H1 (cell line): ENCODE data around the gene LRR1. TPM values are rescaled to one million over a fixed set of nuclear protein-coding genes. Genes with fewer than 3 reads are reported as not detected.

ENCODE experiments used
- CTCF ChIA-PET: fragments of 300-600 bp; sonication (Branson Sonifier 250); formaldehyde crosslinking; loops from one replicate; lab custom pipeline; 2021; ENCODE audit not compliant: partially characterized antibody; lab: Charles Lee
- POLR2A ChIA-PET: fragments of 300-600 bp; sonication (Branson Sonifier 250); formaldehyde crosslinking; loops from one replicate; lab custom pipeline; 2021; ENCODE audit warnings: inconsistent platforms; ENCODE audit not compliant: partially characterized antibody; lab: Charles Lee
- DNase-seq, 2 experiments: peaks; one replicate each; pipeline versions ENCODE4 v3.0.0 to v3.0.0-alpha.2; 2010 to 2022; ENCODE audit warnings: low spot score in 2 of 2, low read depth in 1 of 2, mixed read lengths in 1 of 2
- FAIRE-seq: peaks from 2 replicates; lab custom pipeline; 2011; peaks lifted over from hg19 to GRCh38; lab: Jason Lieb, UNC
- H2AFZ ChIP-seq: 2 replicates; pipeline ENCODE4 v1.8.1; 2012; ENCODE audit warnings: low read length, inconsistent platforms
- H2AK5ac ChIP-seq: 2 replicates; pipeline ENCODE4 v1.6.1; 2013; ENCODE audit warnings: low read depth, low read length
- H2BK120ac ChIP-seq: replicated peaks from 2 replicates; pipeline ENCODE3; 2013; ENCODE audit warnings: low read depth, low read length, inconsistent platforms
- H2BK12ac ChIP-seq: 2 replicates; pipeline ENCODE4 v1.6.1; 2013; ENCODE audit warnings: low read depth, low read length
- H2BK15ac ChIP-seq: 2 replicates; pipeline ENCODE4 v1.6.1; 2013; ENCODE audit warnings: low read length
- H2BK20ac ChIP-seq: 2 replicates; pipeline ENCODE4 v1.6.1; 2013; ENCODE audit warnings: low read length
- H2BK5ac ChIP-seq: 2 replicates; pipeline ENCODE4 v1.6.1; 2013; ENCODE audit warnings: low read depth, low read length
- H3K14ac ChIP-seq: 2 replicates; pipeline ENCODE4 v1.6.1; 2013; ENCODE audit warnings: inconsistent platforms; ENCODE audit not compliant: insufficient read length
- H3K18ac ChIP-seq: 2 replicates; pipeline ENCODE4 v1.6.1; 2013; ENCODE audit warnings: low read length; ENCODE audit errors: extremely low read depth
- H3K23ac ChIP-seq: 2 replicates; pipeline ENCODE4 v1.6.1; 2013; ENCODE audit warnings: inconsistent platforms; ENCODE audit not compliant: insufficient read length
- H3K23me2 ChIP-seq: 2 replicates; pipeline ENCODE4 v1.6.1; 2013; ENCODE audit warnings: low read depth, low read length
- H3K27ac ChIP-seq: 2 replicates; pipeline ENCODE4 v1.6.1; 2011; ENCODE audit warnings: low read depth, low read length, inconsistent platforms
- H3K27me3 ChIP-seq, 4 experiments: replicated peaks in 1 of 4; 1 replicate in 1 of 4; 2 replicates in 3 of 4; pipeline versions ENCODE4 v1.6.1 to v1.8.1; 2011 to 2013; ENCODE audit warnings: low read length in 3 of 4, mild to moderate bottlenecking in 3 of 4, inconsistent platforms in 2 of 4, mixed read lengths in 2 of 4, moderate library complexity in 1 of 4; ENCODE audit not compliant: control insufficient read depth in 3 of 4, insufficient read depth in 3 of 4; ENCODE audit errors: extremely low read depth in 1 of 4
- H3K36me3 ChIP-seq, 4 experiments: 2 replicates each; pipeline versions ENCODE4 v1.6.1 to v1.8.1; 2011 to 2013; ENCODE audit warnings: mild to moderate bottlenecking in 4 of 4, low read length in 3 of 4, moderate library complexity in 2 of 4, control low read depth in 1 of 4, inconsistent platforms in 1 of 4; ENCODE audit not compliant: insufficient read depth in 4 of 4, control insufficient read depth in 2 of 4
- H3K4ac ChIP-seq: replicated peaks from 2 replicates; pipeline ENCODE3; 2013; ENCODE audit warnings: low read length, low read depth, mixed read lengths, inconsistent platforms; ENCODE audit not compliant: insufficient read length
- H3K4me1 ChIP-seq, 4 experiments: replicated peaks in 1 of 4; 1 replicate in 1 of 4; 2 replicates in 3 of 4; pipeline versions ENCODE4 v1.6.1 to v1.8.1; 2011 to 2013; ENCODE audit warnings: low read length in 3 of 4, inconsistent platforms in 2 of 4, mixed read lengths in 1 of 4; ENCODE audit not compliant: insufficient read depth in 4 of 4, control insufficient read depth in 3 of 4
- H3K4me2 ChIP-seq, 2 experiments: 2 replicates each; pipeline versions ENCODE4 v1.6.1 to v1.8.1; 2011 to 2013; ENCODE audit warnings: low read depth in 2 of 2, low read length in 2 of 2, control low read depth in 1 of 2, inconsistent platforms in 1 of 2, mild to moderate bottlenecking in 1 of 2; ENCODE audit not compliant: insufficient read depth in 1 of 2
- H3K4me3 ChIP-seq, 4 experiments: fragments of 200-600, 300-600 bp in 1 of 4; sonication (generic), shearing (Covaris generic), sonication (Bioruptor Twin) in 1 of 4; 2 replicates each; pipeline versions ENCODE4 v1.5.1 to v1.8.1; 2011 to 2016; ENCODE audit warnings: low read length in 4 of 4, low read depth in 3 of 4, control low read depth in 2 of 4, inconsistent platforms in 2 of 4, mild to moderate bottlenecking in 2 of 4, mixed read lengths in 1 of 4, moderate library complexity in 1 of 4; ENCODE audit not compliant: insufficient read depth in 2 of 4; ENCODE audit errors: extremely low read depth in 1 of 4
- H3K56ac ChIP-seq: replicated peaks from 2 replicates; pipeline ENCODE3; 2013; ENCODE audit warnings: low read depth, mild to moderate bottlenecking, mixed read lengths, low read length, inconsistent platforms; ENCODE audit not compliant: insufficient read length
- H3K79me1 ChIP-seq: 2 replicates; pipeline ENCODE4 v1.6.1; 2013; ENCODE audit warnings: low read depth, low read length, control low read depth
- H3K79me2 ChIP-seq, 2 experiments: 2 replicates each; pipeline versions ENCODE4 v1.6.1 to v1.8.1; 2012 to 2013; ENCODE audit warnings: low read length in 2 of 2, mild to moderate bottlenecking in 2 of 2, inconsistent platforms in 1 of 2; ENCODE audit not compliant: insufficient read depth in 2 of 2, control insufficient read depth in 1 of 2
- H3K9ac ChIP-seq, 4 experiments: replicated peaks in 1 of 4; 1 replicate in 1 of 4; 2 replicates in 3 of 4; pipeline versions ENCODE4 v1.6.1 to v1.8.1; 2011 to 2013; ENCODE audit warnings: low read depth in 3 of 4, low read length in 3 of 4, control low read depth in 2 of 4, mild to moderate bottlenecking in 2 of 4, moderate library complexity in 2 of 4, inconsistent platforms in 1 of 4; ENCODE audit errors: extremely low read depth in 1 of 4
- H3K9me3 ChIP-seq, 2 experiments: 2 replicates each; pipeline versions ENCODE4 v1.6.1 to v1.8.1; 2012 to 2013; ENCODE audit warnings: mild to moderate bottlenecking in 2 of 2, moderate library complexity in 2 of 2, control low read depth in 1 of 2, inconsistent platforms in 1 of 2, low read depth in 1 of 2, low read length in 1 of 2, mixed read lengths in 1 of 2; ENCODE audit not compliant: insufficient read depth in 2 of 2
- H4K20me1 ChIP-seq, 2 experiments: replicated peaks in 1 of 2; 2 replicates each; pipeline versions ENCODE3 to v1.8.1; 2011 to 2013; ENCODE audit warnings: inconsistent platforms in 2 of 2, low read length in 2 of 2, mild to moderate bottlenecking in 1 of 2; ENCODE audit not compliant: insufficient read depth in 2 of 2, control insufficient read depth in 1 of 2
- H4K5ac ChIP-seq: 2 replicates; pipeline ENCODE4 v1.6.1; 2013; ENCODE audit warnings: low read length, low read depth, mixed read lengths, inconsistent platforms; ENCODE audit not compliant: insufficient read length
- H4K8ac ChIP-seq: 2 replicates; pipeline ENCODE4 v1.8.0; 2013; ENCODE audit warnings: mild to moderate bottlenecking, moderate library complexity, low read length, inconsistent platforms; ENCODE audit not compliant: insufficient read depth; ENCODE audit errors: extremely low read depth
- H4K91ac ChIP-seq: replicated peaks from 2 replicates; pipeline ENCODE3; 2013; ENCODE audit warnings: low read length, mixed read lengths, inconsistent platforms; ENCODE audit not compliant: insufficient read length
- CREB1 ChIP-seq: IDR thresholded peaks from 2 replicates; pipeline ENCODE4 v1.6.1; 2012; ENCODE audit warnings: inconsistent platforms
- CTBP2 ChIP-seq: IDR thresholded peaks from 2 replicates; pipeline ENCODE4 v1.7.0; 2011; ENCODE audit warnings: borderline replicate concordance, mild to moderate bottlenecking, moderate library complexity, mixed read lengths, low read length; ENCODE audit not compliant: insufficient read depth, insufficient read length
- GABPA ChIP-seq: IDR thresholded peaks from 2 replicates; pipeline ENCODE4 v1.6.1; 2011; ENCODE audit warnings: mild to moderate bottlenecking, low read length, moderate library complexity, borderline replicate concordance; ENCODE audit not compliant: insufficient read depth
- KDM1A ChIP-seq: fragments of 200-600, 300-600 bp; sonication (generic); IDR thresholded peaks from 2 replicates; pipeline ENCODE4 v1.7.1; 2016; ENCODE audit warnings: mild to moderate bottlenecking, low read length, borderline replicate concordance
- KDM4A ChIP-seq: IDR thresholded peaks from one replicate; pipeline ENCODE4 v1.7.1; 2012; ENCODE audit warnings: low read depth, mild to moderate bottlenecking, moderate library complexity, low read length, inconsistent platforms; ENCODE audit not compliant: severe bottlenecking
- PHF8 ChIP-seq: fragments of 200-600 bp; sonication (generic); conservative IDR thresholded peaks from 2 replicates; pipeline ENCODE4 v1.7.1; 2012; ENCODE audit warnings: low read depth, mild to moderate bottlenecking, inconsistent platforms, low read length, moderate library complexity
- POU5F1 ChIP-seq: IDR thresholded peaks from 2 replicates; pipeline ENCODE4 v1.6.1; 2011; ENCODE audit warnings: low read depth, mild to moderate bottlenecking, low read length, moderate library complexity
- SAP30 ChIP-seq: fragments of 300-600 bp; sonication (generic); IDR thresholded peaks from 2 replicates; pipeline ENCODE4 v1.7.1; 2012; ENCODE audit warnings: low read length, moderate library complexity, mild to moderate bottlenecking, inconsistent platforms; ENCODE audit not compliant: insufficient read depth, insufficient replicate concordance
- TCF12 ChIP-seq: IDR thresholded peaks from 2 replicates; pipeline ENCODE4 v1.6.1; 2011; ENCODE audit warnings: low read depth, mild to moderate bottlenecking, low read length
- TEAD4 ChIP-seq: IDR thresholded peaks from 2 replicates; pipeline ENCODE4 v1.6.1; 2012; ENCODE audit warnings: low read depth, low read length, inconsistent platforms, mixed read lengths
- YY1 ChIP-seq: IDR thresholded peaks from 2 replicates; pipeline ENCODE4 v1.6.1; 2011; ENCODE audit warnings: low read depth, mild to moderate bottlenecking, low read length
- WGBS, 2 experiments: shearing (Covaris generic) in 1 of 2; methylation state at CpG; one replicate each; pipeline versions ENCODE4 v1.1.6 to v1.1.7; 2013 to 2015; ENCODE audit warnings: low lambda C conversion rate in 2 of 2, mixed read lengths in 2 of 2, inconsistent platforms in 1 of 2, low coverage in 1 of 2, missing lambda C conversion rate in 1 of 2; ENCODE audit not compliant: insufficient replicate concordance in 2 of 2, insufficient coverage in 1 of 2, insufficient read length in 1 of 2; ENCODE audit errors: extremely low coverage in 1 of 2, missing lambda C conversion rate in 1 of 2; 5-methylcytosine and 5-hydroxymethylcytosine counted together
- polyA plus RNA-seq, 7 experiments: library from polyadenylated mRNA; depleted of rRNA in 3 of 7; stranded (reverse) in 5 of 7; unstranded in 2 of 7; fragments of >200 nt in 5 of 7; fragments of 200-250 nt in 2 of 7; gene quantifications; 1 replicate in 5 of 7; 2 replicates in 1 of 7; 4 replicates in 1 of 7; pipeline versions ENCODE4 v1.2.1 to v1.2.3, GENCODE V29; 2011 to 2013; ENCODE audit warnings: missing spikeins in 2 of 7, mixed read lengths in 2 of 7
- total RNA-seq: library from RNA; stranded (reverse); fragmentation: NEBNext Ultra II Directional; extraction: Animal tissue kit (Norgen Biotek cat#: 25700); gene quantifications from 2 replicates; pipeline ENCODE4 v1.2.1, GENCODE V29; 2021
- TF ChIP-seq, protein P1 (sequence below): IDR thresholded peaks from 2 replicates; pipeline ENCODE4 v1.6.1; 2012; ENCODE audit warnings: low read length, inconsistent platforms

The LRR1 gene
- total and polyA plus RNA-seq, 2 of the 8 experiments (the other 6 are each of a cell fraction or from before 2014, with no cell fraction given), result 30.7 to 37.5 TPM

DNA sequence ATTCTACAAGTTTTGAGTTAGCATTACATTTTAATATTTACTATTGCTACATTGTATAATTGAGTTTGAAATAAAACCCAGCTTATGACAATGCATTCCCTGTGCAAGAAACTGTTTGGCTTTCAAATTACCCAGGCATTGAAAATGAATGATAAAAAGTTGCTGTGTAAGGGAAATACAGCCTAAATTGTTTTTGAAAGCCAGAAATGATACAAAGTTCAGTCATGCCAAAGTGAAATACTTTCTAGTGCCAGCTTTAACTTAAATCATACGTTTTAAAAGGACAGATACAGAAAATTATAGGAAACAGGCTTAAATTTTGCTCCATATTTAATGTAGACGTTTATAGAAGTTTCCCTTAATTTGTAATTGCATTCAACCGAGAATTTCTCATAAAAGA is 24.6 kb downstream of the LRR1 start:
- no peaks in the 10 kb centered on the region for H3K9me3 ChIP-seq
- H3K36me3 ChIP-seq, result peaks cover under 1 to 46% (median 10%) of the 10 kb centered on the region in 4 experiments; a peak in 5 of 8 replicates
- H3K56ac ChIP-seq, result no peak overlapping the region
- no peak overlapping the region for H3K27ac ChIP-seq
- H2AK5ac ChIP-seq, result no peak overlapping the region
- no peaks in the 10 kb centered on the region for H3K79me1 ChIP-seq
- H3K4me2 ChIP-seq, result no peak overlapping the region
- no peak overlapping the region for H4K5ac ChIP-seq
- no peaks in the 10 kb centered on the region for H3K27me3 ChIP-seq
- H4K91ac ChIP-seq, result no peak overlapping the region
- no peak overlapping the region for H2BK12ac ChIP-seq
- H4K20me1 ChIP-seq, result peaks cover 1 to 3% of the 10 kb centered on the region in 2 experiments
- no peak overlapping the region for H2BK15ac ChIP-seq
- no peak overlapping the region for H2BK20ac ChIP-seq
- no peak overlapping the region for H2BK5ac ChIP-seq
- H3K23me2 ChIP-seq, result peaks cover 10% of the 10 kb centered on the region
- H3K4me1 ChIP-seq, result peaks cover 1 to 9% (median 3%) of the 10 kb centered on the region in 4 experiments; a peak in 3 of 7 replicates
- POLR2A ChIA-PET, result interaction anchor here (0.6 to 2.5 kb wide), 9 partner anchors 9 to 42 kb away, joined by 3 to 12 read pairs (median 5); partner anchors contain the start of genes DNAAF2 and LRR1
- H3K23ac ChIP-seq, result no peak overlapping the region
- 88% methylated on average over 3 of the region's 3 CpGs; no CpG with 5 or more reads in 1 of the 2 experiments for WGBS, 2 experiments
- H2AFZ ChIP-seq, result no peak overlapping the region
- H4K8ac ChIP-seq, result no peak overlapping the region
- no peak overlapping the region for H3K18ac ChIP-seq
- DNase-seq (no peak), FAIRE-seq (no peak)
- H3K4me3 ChIP-seq, result no peak overlapping the region
- H3K79me2 ChIP-seq, result peaks cover 5 to 53% of the 10 kb centered on the region in 2 experiments; a peak in 3 of 4 replicates
- CTCF ChIA-PET, result interaction anchor here (2.0 kb wide), 1 partner anchor 11 kb away, joined by 6 read pairs; no protein-coding TSS in a partner anchor
- no peak overlapping the region for H3K14ac ChIP-seq
- no peak overlapping the region for H3K4ac ChIP-seq
- H3K9ac ChIP-seq, result no peak overlapping the region
- no peak overlapping the region for H2BK120ac ChIP-seq
- no peak for TF ChIP-seq PHF8
- no peak for TF ChIP-seq KDM4A
- TF ChIP-seq SAP30, result no peak
- no peak for TF ChIP-seq TEAD4
- no peak for TF ChIP-seq POU5F1
- no peak for TF ChIP-seq CTBP2
- TF ChIP-seq YY1, result no peak
- TF ChIP-seq KDM1A, result no peak
- no peak for TF ChIP-seq CREB1
- TF ChIP-seq, protein P1, sequence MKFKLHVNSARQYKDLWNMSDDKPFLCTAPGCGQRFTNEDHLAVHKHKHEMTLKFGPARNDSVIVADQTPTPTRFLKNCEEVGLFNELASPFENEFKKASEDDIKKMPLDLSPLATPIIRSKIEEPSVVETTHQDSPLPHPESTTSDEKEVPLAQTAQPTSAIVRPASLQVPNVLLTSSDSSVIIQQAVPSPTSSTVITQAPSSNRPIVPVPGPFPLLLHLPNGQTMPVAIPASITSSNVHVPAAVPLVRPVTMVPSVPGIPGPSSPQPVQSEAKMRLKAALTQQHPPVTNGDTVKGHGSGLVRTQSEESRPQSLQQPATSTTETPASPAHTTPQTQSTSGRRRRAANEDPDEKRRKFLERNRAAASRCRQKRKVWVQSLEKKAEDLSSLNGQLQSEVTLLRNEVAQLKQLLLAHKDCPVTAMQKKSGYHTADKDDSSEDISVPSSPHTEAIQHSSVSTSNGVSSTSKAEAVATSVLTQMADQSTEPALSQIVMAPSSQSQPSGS, result no peak
- TF ChIP-seq TCF12, result no peak
- TF ChIP-seq GABPA, result no peak
